Skeletal muscle cell (primary cell): ENCODE results near the gene SLC15A4.
"Not testable (repeated sequence)": the region's sequence is repeated elsewhere in the genome, so short reads cannot be mapped to it uniquely, and the experiment has no call there.

Experiments used
- DNase-seq: peaks from one replicate; pipeline ENCODE4 v3.0.0-alpha.2; 2010; ENCODE audit warnings: low read depth
- H3K4me3 ChIP-seq: 2 replicates; pipeline ENCODE4 v1.5.1; 2011; ENCODE audit warnings: low read depth, mild to moderate bottlenecking, control low read depth, low read length, moderate library complexity

Gene SLC15A4

GRCh38 chr12:128816643-128816920 is 7.2 kb downstream of the SLC15A4 start:
- no peak for DNase-seq
- no peak overlapping the region for H3K4me3 ChIP-seq

- no peak for DNase-seq
- no peak overlapping the region for H3K4me3 ChIP-seq
These were observed 7.7 kb downstream of the SLC15A4 start for GRCh38 chr12:128815779-128816642.

DNA sequence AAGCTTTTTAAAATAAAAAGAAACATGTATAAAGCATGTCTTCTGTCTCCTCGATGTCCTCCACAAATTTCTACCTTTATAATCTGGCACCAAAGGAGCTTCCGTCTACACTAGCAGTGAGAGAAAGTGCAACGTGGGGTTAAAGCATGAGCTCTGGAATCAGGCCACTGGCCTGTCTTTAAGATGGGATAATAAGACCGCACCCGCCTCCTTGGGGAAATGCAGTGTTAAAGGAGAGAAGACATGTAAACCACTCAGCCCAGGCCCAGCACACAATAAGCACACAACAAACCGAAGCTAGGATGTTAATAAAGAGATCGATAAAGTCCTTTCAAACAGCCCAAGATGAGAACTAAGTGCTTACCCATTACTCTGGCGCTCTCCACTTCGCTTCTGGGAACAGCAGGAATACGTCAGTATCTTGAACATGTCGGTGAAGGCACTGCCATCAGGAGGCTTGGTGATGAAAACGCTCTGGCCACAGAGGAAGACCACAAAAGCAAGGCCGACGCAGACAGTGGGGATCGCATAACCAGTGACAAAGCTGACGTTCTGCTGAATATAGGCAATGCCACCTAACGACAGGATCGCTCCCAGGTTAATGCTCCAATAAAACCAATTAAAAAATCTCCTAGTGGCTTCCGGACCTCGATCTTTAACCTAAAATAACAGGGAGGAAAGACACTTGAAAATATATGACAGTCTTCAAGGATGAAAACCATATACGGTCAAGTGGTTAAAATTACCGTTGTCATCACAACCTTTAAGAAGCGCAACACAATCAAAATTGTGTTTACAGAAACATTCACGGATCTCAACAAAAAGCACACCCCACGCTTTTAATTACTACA is 9.1 kb downstream of the SLC15A4 start:
- H3K4me3 ChIP-seq: no peak overlapping the region
- DNase-seq: no peak

GRCh38 chr12:128813883-128814282 is 9.9 kb downstream of the SLC15A4 start:
- DNase-seq: no peak
- H3K4me3 ChIP-seq: no peak overlapping the region

GRCh38 chr12:128813392-128813791 is 10.4 kb downstream of the SLC15A4 start:
- no peak overlapping the region for H3K4me3 ChIP-seq

GRCh38 chr12:128811806-128812205 is 12.0 kb downstream of the SLC15A4 start:
- H3K4me3 ChIP-seq: no peak overlapping the region
- no peak for DNase-seq

More at GRCh38 chr12:128813392-128813791, 10.4 kb downstream of the SLC15A4 start:
- DNase-seq: no peak

DNA sequence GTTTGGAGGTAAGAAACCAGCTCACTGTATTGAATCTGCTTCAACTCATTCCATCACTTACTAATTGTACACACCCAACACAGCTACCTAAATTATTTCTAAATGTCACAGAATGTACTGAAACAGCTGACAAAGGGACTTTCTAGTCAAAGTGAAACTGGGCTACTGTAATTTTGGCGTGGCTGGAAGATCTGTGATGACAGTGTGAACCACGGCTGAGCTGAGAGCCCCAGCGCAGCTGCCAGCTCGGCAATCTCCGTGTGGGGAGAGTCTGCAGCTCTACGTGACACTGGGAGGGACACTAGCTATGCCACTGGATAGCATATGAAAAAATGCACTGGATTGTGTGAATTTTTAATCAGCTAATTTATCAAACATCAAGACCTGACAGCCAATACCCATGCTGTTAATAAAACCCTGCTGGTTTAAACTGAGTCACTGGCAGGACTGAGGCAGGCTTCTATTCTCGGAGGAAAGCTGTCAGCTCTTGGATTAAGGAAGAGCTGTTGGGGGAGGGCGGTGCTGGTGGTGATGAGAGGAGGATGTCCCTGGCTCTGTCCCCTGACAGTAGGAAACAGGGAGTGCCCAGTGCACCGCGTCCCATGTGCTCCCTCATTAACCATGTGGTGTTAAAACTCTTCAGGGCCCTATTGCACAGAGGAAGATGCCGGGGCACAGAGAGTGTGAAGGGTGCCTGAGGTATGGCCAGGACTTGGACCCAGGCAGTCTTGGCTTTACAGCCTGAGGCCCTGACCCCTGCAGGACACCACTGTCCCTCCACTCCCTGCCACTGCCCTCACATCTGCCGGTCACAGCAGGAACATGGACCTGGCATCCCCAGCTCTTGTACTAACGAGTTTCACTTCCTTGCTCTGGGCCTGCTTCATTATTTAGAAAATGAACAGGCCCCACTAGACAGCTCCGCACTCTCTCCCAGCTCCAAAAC is 13.3 kb downstream of the SLC15A4 start:
- no peak for DNase-seq
- no peak overlapping the region for H3K4me3 ChIP-seq

GRCh38 chr12:128808651-128809050 is 15.1 kb downstream of the SLC15A4 start:
- H3K4me3 ChIP-seq: no peak overlapping the region
- DNase-seq: no peak

- H3K4me3 ChIP-seq: no peak overlapping the region
- no peak for DNase-seq
These were observed 16.5 kb downstream of the SLC15A4 start for GRCh38 chr12:128807161-128807724.

GRCh38 chr12:128806573-128806972 is 17.2 kb downstream of the SLC15A4 start:
- DNase-seq: no peak
- H3K4me3 ChIP-seq: no peak overlapping the region

DNA sequence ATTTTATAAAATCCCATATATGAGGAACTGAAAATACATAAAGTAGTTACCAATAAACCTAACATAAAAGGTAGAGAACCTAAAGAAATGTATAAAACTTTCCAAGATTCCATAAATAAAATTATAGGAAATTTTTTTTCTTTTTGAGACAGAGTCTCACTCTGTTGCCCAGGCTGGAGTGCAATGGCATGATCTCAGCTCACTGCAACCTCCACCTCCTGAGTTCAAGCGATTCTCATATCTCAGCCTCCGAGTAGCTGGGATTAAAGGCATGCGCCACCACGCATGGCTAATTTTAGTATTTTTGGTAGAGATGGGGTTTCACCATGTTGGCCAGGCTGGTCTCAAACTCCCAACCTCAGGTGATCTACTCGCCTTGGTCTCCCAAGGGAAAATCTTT is 18.4 kb downstream of the SLC15A4 start:
- H3K4me3 ChIP-seq, DNase-seq: not testable (repeated sequence)

- H3K4me3 ChIP-seq: no peak overlapping the region
- no peak for DNase-seq
These were observed 19.0 kb downstream of the SLC15A4 start for GRCh38 chr12:128804762-128805161.

DNA sequence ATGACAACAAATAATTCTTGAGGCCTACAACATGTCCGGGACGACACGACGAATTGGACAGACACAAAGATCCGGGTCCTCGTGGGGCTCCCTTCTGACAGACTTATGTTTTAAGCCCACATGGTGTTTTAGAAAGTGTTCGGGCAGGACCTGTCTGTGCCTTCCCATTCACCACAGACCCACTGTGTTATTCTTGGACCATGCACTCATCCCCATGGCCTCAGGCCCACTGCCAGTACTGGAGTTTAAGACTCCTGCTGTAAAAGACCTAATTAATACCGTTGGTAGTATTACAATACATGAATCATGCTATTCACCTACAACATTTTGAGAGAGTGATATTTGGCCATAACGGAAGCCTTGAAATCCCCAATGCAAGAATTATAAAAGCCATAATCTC is 20.0 kb downstream of the SLC15A4 start:
- DNase-seq: no peak
- H3K4me3 ChIP-seq: no peak overlapping the region

DNA sequence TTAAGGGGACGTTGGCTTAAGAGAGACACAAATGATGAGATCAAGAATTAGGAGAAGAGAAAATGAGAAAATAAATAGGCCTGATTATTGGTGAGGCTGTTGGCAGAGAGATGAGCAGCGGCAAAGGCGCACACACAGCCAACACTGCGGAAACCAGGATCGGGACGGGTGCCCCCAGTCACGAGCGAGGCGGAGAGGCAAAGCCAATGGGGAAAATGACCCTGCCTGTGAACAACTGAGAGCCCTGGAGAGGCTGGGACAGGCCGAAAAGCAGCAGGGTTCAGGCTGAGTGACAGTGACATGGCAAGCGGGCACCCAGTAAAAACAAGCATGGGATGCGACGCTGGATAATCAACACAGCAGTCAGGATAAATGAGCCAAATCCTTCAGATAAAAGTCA is 21.0 kb downstream of the SLC15A4 start:
- H3K4me3 ChIP-seq: no peak overlapping the region
- DNase-seq: no peak

GRCh38 chr12:128801879-128802391 is 21.8 kb downstream of the SLC15A4 start:
- no peak overlapping the region for H3K4me3 ChIP-seq
- DNase-seq: no peak

GRCh38 chr12:128800606-128801005 is 23.2 kb downstream of the SLC15A4 start:
- H3K4me3 ChIP-seq: no peak overlapping the region
- no peak for DNase-seq

GRCh38 chr12:128798571-128799341 is 25.0 kb downstream of the SLC15A4 start:
- DNase-seq: no peak

More at GRCh38 chr12:128798571-128799341, 25.0 kb downstream of the SLC15A4 start:
- H3K4me3 ChIP-seq: no peak overlapping the region
